Measurements from ENCODE around the gene SHC2. TPM values are rescaled to one million over a fixed set of nuclear protein-coding genes. Genes with fewer than 3 reads are reported as not detected.
"Not testable (repeated sequence)": the region's sequence is repeated elsewhere in the genome, so short reads cannot be mapped to it uniquely, and the experiment has no call there.

SHC2 gene
- total RNA-seq, 4 donors from 2014 or later = 14.6 to 25.0 (median 17.8) TPM

DNA sequence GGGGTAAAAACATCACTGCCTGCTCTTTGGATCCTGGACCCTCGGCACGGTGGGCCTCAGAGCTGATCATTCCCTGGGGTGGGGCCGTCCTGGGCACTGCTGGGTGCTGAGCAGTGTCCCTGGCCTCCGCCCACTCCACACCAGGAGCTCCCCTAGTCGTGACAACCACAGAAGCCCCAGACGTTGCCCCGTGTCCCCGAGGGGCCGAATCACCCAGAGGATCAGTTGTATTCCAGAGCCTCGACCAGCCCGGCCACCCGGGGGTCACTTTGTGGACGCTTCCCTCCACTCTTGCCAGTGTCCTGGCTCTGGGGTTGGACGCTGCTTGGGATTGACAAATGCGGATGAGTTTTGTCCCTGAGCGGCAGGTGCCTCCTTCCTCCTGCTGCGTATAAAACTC is 62.1 kb downstream of the SHC2 start:
- 79 to 85% methylated on average over 17 of the region's 17 CpGs for WGBS, 2 donors
- peak in 1 of 2 donors; percentile 70 for DNase-seq (ENCODE audit: low spot score in 2 of 2)
- TF ChIP-seq, protein P1, sequence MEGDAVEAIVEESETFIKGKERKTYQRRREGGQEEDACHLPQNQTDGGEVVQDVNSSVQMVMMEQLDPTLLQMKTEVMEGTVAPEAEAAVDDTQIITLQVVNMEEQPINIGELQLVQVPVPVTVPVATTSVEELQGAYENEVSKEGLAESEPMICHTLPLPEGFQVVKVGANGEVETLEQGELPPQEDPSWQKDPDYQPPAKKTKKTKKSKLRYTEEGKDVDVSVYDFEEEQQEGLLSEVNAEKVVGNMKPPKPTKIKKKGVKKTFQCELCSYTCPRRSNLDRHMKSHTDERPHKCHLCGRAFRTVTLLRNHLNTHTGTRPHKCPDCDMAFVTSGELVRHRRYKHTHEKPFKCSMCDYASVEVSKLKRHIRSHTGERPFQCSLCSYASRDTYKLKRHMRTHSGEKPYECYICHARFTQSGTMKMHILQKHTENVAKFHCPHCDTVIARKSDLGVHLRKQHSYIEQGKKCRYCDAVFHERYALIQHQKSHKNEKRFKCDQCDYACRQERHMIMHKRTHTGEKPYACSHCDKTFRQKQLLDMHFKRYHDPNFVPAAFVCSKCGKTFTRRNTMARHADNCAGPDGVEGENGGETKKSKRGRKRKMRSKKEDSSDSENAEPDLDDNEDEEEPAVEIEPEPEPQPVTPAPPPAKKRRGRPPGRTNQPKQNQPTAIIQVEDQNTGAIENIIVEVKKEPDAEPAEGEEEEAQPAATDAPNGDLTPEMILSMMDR (IDR thresholded peaks at IDR 0.05) = no peak
- TF ChIP-seq POLR2A (IDR thresholded peaks at IDR 0.05) = no peak
- H3K4me3 ChIP-seq (ENCODE audit: low read depth, poor library complexity, severe bottlenecking) = no peak overlapping the region
- intact Hi-C loops (cut with DNase I; ENCODE audit: low total_unique reads) = no loop called here

DNA sequence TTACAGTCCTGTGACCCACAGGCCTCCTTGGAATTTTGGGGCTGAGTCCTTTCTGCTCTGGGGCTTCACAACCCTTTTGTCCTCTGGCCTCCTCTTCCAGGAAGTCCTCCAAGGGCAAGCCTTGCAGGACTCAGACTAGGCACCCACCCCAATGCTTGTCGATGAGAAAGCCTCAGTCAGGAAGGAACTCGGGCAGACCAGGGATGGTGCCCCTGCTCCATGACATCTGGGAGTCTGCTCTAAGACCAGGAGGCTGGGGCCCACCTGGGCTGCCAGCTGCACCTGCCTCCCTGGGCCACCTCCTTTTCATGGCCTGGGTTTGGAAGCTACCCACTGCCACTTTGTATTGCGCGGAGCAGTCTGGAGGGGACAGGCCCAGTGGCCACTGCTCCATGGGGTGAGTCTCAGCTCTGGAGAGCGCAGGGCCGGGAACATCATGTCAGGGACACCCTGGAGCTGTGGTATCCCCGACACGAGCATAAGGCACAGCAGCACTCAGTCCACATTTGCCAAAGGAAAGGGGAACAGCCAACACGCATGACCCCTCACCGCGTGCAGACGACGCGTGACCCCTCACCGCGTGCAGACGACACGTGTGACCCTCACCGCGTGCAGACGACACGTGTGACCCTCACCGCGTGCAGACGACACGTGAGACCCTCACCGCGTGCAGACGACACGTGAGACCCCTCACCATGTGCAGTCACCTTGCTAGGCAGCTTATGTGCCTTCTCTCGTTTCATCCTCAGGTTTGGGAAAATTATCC is 62.7 kb downstream of the SHC2 start:
- no peak overlapping the region for H3K4me3 ChIP-seq (ENCODE audit: low read depth, poor library complexity, severe bottlenecking)
- 90 to 91% methylated on average over 23 to 31 of the region's 31 CpGs for WGBS, 2 donors
- TF ChIP-seq, protein P1 (IDR thresholded peaks at IDR 0.05) = no peak
- no peak for TF ChIP-seq POLR2A (IDR thresholded peaks at IDR 0.05)
- intact Hi-C loops (cut with DNase I; ENCODE audit: low total_unique reads) = no loop called here
- DNase-seq (ENCODE audit: low spot score in 2 of 2) = peak in 1 of 2 donors; percentile 68

DNA sequence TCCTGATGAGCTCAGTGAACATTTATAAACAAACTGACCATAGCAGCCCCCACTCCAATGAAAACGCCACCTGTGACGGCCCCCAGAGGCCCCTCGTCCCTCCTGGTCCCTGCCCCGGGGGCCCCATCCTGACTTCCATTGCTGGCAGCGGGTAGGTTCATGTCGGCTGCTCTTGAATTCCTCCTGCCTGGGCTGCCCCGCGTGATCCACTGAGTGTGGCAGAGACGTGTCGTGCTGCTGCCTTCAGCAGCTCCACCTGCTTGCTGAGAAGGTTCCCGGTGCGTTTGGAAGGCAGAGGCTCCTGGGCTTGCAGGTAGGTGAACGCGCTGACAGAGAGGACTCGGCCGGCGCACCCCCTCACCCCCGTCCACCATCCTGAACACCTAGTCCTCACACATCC is 63.5 kb downstream of the SHC2 start:
- intact Hi-C loops (cut with DNase I; ENCODE audit: low total_unique reads) = no loop called here
- WGBS, 2 donors = 59 to 65% methylated on average over 18 of the region's 18 CpGs
- TF ChIP-seq, protein P1 (IDR thresholded peaks at IDR 0.05) = no peak
- no peak for TF ChIP-seq POLR2A (IDR thresholded peaks at IDR 0.05)
- peak in 1 of 2 donors; percentile 80 for DNase-seq (ENCODE audit: low spot score in 2 of 2)
- H3K4me3 ChIP-seq (ENCODE audit: low read depth, poor library complexity, severe bottlenecking) = no peak overlapping the region

DNA sequence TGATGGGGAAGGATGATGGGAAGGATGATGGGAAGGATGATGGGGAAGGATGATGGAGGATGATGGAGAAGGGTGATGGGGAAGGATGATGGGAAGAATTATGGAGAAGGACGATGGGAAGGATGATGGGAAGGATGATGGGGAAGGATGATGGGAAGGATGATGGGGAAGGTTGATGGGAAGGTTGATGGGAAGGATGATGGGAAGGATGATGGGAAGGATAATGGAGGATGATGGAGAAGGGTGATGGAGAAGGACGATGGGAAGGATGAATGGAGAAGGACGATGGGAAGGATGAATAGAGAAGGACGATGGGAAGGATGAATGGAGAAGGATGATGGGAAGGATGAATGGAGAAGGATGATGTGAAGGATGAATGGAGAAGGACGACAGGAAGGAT is 65.4 kb downstream of the SHC2 start:
- no peak for DNase-seq (ENCODE audit: low spot score in 2 of 2)
- TF ChIP-seq POLR2A (IDR thresholded peaks at IDR 0.05) = no peak
- TF ChIP-seq, protein P1 (IDR thresholded peaks at IDR 0.05) = no peak
- WGBS, 2 donors = 85 to 88% methylated on average over 5 of the region's 5 CpGs
- H3K4me3 ChIP-seq (ENCODE audit: low read depth, poor library complexity, severe bottlenecking) = no peak overlapping the region
- intact Hi-C loops (cut with DNase I; ENCODE audit: low total_unique reads) = no loop called here

DNA sequence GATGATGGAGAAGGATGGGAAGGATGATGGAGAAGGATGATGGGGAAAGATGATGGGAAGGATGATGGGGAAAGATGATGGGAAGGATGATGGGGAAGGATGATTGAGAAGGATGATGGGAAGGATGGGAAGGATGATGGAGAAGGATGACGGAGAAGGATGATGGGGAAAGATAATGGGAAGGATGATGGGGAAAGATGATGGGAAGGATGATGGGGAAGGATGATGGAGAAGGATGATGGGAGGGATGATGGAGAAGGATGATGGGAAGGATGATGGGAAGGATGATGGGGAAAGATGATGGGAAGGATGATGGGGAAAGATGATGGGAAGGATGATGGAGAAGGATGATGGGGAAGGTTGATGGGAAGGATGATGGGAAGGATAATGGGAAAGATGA is 66.0 kb downstream of the SHC2 start:
- DNase-seq (ENCODE audit: low spot score in 2 of 2); H3K4me3 ChIP-seq (ENCODE audit: low read depth, poor library complexity, severe bottlenecking); intact Hi-C loops (cut with DNase I; ENCODE audit: low total_unique reads): not testable (repeated sequence)
- WGBS, 2 donors = 86 to 100% methylated on average over 1 of the region's 1 CpG

DNA sequence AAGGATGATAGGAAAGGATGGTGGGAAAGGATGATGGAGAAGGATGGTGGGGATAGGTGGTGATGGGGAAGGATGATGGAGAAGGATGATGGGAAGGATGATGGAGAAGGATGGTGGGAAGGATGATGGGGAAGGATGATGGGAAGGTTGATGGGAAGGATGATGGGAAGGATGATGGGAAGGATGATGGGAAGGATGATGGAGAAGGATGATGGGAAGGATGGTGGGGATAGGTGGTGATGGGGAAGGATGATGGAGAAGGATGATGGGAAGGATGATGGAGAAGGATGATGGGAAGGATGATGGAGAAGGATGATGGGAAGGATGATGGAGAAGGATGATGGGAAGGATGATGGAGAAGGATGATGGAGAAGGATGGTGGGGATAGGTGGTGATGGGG is 67.3 kb downstream of the SHC2 start:
- DNase-seq (ENCODE audit: low spot score in 2 of 2); H3K4me3 ChIP-seq (ENCODE audit: low read depth, poor library complexity, severe bottlenecking); intact Hi-C loops (cut with DNase I; ENCODE audit: low total_unique reads): not testable (repeated sequence)
